ENCODE measurements around the gene RPS14.

The RPS14 gene

DNA sequence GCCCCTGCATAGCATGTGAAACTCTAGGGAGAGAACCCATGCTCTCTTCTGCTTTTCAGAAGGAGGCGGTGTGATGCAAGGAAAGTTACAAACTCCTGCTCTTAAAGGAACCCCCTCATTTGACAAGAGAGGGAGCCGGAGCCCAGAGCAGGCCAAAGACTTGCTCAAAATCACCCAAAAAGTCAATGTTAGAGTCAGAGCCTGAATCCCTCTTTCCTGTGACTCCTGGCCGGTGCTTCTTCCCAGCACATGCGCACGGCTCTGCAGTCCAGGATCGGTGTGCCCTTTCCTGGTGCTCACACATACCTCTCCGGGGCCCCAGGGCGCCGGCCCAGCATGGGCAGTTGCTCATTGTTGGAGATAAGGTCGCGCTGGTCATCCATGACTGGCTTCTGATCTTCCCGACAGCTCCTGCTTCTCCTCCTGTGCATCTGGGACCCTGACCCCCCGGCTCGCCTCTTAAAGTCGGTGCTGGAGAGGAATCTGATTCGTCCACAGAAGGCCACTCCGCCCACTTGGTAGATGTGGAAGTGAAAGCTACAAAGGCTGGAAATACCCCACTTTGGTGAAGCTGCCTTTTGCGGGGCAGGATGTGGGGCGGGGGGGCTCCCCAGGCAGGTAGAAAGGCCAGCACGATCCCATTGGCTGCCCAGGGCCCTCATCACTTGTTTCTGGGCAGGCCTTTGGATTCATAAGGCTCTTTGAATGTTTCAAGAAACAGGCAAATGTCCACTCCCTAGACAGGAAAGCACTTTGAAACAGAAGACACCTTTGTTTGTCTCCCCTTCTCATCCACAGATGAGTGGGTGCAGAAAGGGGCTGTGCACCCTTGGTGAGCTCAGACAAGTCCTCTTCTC is 37.0 kb downstream of the RPS14 start, which contains the start of gene CD74:
Gene CD74 (minus strand): TSS at position 592 of the 857 bp plus-strand sequence. CDS start 161 bp downstream, at position 431.
- DNase-seq: peak; percentile 83 to 95 (median 91)

DNA sequence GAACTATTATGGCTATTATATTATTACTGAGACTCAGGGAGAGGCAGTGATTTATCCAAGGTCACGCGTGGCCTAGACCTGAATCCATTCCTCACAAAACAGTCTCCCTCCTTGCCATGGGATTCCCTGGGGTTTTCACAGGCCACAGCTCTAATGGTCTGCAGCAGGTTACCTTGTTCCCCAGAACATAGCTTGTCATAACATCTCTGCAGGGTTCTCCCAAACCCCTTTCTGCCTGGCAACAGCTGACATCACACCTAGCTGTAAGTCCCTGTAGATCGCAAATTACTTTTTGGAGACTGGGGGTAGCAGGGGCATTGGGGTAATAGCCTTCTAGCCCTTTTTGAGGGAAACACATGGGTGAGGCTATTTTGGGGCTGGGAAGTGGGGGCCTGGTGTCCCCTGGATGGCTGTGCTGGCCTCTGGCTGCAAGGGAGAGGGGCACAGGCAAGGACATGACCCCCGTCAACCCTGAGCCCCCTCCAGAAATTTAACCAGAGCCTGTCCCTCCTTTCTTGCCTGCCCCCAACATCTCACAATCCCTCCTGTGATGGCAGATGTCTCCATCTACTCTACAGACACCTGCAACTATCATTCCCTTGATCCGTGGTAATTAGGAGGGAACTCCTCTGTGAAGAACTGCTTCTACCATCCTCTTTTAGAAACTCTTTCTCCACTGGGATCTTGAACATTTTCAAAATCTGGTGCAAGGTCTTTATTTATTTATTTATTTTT is 38.1 kb downstream of the RPS14 start:
- peak; percentile 68 to 84 (median 78) for DNase-seq

- peak; percentile 89 to 97 (median 92) for DNase-seq
Observed at GRCh38 chr5:150410524-150411244, 38.9 kb downstream of the RPS14 start.

GRCh38 chr5:150409638-150410523 is 39.7 kb downstream of the RPS14 start:
- DNase-seq: peak; percentile 80 to 91 (median 86)

DNA sequence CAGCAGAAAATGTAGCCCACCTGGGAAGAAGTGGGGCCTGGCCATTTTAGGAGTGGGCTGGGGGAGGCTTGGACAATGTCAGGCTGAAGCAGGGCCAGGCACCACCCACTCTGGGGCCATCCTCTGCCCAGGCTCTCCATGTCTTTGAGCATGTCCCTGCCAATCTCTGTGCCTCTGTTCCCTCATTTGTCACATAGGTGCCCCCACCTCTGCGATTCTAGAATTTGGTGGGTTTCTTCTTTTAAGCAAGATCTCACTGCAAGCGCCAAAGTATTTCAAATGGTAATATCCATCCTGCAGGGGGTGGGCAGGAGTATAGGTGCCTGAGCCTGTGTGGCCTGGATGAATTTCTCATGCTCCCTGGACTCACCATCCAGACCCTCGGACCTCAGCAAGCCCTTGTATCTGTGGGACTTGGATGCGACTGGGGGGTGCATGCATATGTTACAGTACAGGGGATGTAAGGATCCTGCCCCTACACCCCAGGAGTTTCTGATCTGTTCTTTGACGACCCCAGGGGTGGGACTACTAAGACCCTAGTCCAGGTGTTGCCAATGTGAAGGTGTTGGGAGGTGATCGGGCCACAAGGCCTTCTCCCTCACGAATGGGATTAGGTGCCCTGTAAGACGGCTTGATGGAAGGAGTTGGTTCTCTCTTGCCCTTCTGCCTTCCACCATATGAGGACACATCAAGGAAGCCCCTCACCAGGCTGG is 41.2 kb downstream of the RPS14 start:
- no peak for DNase-seq

- DNase-seq: no peak
Observed at GRCh38 chr5:150407096-150407720, 42.3 kb downstream of the RPS14 start.

DNA sequence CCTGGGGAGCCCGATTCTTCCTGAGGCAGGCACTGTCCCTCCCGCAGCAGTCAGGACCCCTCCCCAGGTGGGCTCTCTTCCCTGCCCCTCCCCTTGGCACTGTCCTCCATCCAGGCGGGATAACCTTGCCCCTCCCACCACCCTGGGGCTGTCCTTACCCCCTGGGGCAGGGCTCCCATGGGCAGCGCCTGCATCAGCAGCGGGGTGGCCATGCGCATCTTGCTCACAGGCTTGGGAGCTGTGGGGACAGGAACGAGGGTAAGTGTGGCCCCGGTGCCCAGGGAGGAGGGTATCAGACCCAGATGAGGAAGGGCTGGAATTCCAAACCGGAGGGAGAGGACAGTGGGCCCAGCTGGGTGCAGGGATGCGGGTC is 42.8 kb downstream of the RPS14 start:
- no peak for DNase-seq

DNA sequence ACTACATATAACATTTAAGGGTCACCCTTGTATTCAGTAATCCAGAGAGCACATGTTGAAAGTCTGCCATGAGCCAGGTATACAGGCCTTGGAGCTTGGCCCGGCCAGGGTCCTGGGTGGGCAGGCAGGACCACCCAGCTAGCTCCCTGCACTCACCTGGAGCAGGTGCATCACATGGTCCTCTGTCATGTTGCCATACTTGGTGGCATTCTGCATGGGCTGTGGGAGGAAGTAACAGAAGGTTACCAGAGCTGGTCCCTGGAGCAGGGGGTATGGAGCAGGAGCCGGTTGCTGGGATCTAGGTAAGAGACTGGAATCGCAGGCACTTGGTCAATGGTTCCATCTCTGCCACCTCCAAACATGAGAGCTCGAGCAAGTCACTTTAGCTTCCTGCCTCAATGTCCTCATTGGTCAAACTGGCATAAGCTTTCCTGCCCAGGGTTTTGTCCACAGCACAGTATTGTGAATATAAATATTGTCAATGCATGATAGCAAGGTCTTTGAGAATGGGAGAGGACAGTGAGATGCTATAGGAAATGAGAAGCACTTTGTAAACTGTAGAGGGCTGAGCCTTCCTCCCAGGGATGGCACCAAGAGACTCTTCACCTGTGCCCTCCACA is 43.3 kb downstream of the RPS14 start:
- DNase-seq: no peak

DNA sequence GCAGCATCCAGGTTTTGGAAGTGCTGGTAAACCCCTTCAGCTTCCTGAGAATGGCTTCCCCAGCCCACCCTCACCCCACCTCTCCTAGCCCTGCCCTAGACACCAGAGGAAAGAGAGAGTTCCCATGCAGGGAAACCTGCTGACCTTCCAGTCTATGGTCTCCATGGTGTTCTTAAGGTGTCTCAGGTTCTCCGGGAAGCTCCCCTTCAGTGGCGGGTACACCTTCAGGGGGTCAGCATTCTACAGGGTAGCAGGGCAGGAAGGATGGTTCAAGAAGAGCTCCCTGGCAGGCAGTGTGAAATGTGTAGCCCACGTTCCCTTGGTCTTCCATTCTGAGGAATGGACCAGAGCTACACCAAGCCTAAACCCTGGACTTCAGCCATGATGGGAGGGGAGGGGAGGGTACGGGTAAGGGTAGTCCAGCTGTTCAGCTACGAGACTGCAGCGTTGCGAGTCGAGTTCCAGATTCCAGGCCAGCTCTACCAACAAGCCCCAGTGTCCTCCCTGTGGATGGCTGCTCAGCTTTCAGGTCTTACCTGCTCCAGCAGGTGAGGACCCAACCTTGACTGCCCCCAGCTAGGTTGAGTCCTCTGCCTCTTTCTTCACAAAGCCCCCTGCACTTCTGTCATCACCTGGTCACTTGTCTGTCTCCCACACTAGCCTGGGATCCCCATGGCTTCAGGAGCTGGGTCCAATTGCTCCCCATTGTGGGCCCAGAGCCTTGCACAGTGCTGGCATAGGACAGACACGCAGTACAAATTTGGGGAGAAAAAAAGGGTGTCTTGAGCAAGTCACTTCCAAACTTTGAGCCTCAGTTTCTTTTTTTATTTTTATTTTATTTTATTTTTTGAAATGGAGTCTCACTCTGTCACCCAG is 44.4 kb downstream of the RPS14 start:
- no peak for DNase-seq

DNA sequence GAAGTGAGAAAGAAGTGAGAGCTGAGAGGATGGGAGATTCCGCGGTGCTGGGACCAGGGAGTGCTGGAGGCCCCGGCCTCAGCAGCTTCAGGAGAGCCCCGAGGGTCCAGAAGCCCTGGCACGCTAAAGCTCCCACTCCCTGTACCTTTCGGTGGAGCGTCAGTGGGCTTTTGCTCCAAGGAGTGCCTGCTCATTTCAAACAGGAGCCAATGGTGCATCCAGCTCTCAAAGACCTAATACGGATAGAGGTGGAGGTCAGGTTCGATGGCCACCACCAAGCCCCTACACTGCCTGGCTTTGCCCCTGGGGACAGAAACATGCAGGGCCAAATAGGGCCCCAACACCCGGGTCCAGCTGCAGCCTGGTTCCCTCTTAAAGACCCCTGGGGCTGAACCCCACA is 45.0 kb downstream of the RPS14 start:
- no peak for DNase-seq

- no peak for DNase-seq
Observed at GRCh38 chr5:150404121-150404520, 45.4 kb downstream of the RPS14 start.

DNA sequence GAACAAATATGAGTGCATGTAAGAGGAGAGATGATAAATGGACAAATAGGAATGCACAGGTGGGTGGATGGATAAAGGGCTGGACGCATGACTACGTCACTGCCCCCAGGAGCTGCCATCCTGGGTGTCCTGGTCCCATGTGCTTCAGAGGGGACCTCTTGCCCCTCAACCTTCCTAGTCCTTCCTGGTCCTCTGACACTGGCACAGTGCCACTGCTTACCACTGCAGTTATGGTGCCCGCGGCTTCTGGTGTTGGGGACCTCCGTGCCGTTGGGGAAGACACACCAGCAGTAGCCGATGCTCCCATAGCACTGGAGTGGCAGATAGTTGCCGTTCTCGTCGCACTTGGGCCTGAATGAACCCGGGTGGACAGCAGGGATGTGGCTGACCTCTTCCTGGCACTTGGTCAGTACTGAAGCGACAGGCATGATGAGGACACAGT is 46.6 kb downstream of the RPS14 start:
- no peak for DNase-seq

DNA sequence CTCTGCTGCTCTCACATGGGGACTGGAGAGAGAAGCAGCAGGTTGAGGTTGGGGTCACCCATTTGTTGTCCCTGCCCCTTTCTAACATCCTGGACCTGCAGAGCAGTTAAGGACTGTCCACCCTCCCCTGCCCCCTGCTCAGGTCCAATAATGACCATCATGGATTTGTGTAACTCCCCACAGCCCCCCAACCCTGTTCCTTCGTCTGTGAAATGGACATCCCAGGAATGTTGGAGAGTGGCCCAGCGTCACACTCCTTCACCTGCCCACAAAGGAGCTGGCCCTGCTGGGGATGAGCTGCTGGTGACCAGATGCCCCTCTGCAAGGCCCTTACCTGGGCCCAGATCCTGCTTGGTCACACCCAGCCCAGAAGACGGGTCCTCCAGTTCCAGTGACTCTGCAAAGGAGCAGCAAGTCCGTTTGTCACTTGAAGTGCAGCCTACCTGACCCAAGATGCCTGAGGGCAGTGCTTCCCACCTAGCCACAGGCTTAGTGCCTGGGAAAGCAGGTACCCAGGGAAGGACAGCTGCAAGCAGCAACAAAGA is 47.2 kb downstream of the RPS14 start:
- DNase-seq: no peak

DNA sequence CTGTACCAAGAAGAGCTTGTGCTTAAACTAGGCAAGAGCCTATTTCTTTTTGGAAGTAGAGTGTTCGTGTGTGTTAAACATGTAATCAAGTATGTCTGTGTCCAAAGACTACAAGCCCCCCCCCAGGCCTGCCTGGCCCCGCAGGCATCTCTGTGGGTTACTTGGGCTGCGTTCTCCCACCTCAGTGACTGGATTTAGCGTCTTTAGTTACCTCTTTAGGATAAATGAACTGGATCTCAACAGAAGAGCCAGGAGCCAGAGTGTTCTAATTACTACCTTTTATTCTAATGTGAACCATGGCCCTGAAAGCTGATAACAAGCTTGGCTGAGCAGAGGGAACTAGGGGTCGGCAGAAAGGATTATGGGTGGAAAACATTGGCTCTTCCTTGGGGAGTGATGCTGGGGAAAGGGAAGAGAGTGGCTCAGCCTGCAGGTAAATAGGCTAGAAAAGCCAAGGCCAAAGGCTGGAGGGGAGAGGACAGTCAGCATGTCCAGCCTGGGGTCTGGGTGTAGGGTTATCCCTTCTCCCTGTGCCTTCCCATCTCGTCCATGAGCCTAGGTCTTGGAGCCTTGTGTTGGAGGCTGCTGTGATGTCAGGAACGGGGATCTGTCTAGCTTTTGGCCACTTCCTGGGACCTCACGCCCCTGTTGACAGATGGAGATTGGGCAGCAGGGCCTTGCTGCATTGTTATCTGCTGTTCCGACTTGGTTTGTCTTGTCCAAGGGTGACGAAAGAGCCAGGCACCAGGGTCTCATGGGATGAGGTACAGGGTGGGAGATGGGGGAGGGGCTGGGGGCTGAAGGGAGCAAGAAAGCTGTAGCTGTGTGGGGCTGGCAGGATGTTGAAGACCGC is 47.9 kb downstream of the RPS14 start:
- no peak for DNase-seq

DNA sequence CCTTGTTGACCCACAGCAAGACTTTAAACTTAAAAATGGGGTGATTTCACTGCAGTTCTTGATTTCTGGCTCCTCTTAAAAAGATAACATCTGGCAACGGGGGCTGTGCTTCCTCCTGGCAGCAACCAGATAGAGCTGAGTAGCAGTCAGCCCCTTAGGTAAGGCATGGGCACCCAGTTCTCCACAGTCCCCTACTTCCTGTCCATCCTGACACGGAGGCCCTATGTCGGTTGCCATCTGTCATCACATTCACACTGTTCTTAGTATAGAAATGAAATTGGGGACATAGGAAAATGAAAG is 48.5 kb downstream of the RPS14 start:
- DNase-seq: no peak

DNA sequence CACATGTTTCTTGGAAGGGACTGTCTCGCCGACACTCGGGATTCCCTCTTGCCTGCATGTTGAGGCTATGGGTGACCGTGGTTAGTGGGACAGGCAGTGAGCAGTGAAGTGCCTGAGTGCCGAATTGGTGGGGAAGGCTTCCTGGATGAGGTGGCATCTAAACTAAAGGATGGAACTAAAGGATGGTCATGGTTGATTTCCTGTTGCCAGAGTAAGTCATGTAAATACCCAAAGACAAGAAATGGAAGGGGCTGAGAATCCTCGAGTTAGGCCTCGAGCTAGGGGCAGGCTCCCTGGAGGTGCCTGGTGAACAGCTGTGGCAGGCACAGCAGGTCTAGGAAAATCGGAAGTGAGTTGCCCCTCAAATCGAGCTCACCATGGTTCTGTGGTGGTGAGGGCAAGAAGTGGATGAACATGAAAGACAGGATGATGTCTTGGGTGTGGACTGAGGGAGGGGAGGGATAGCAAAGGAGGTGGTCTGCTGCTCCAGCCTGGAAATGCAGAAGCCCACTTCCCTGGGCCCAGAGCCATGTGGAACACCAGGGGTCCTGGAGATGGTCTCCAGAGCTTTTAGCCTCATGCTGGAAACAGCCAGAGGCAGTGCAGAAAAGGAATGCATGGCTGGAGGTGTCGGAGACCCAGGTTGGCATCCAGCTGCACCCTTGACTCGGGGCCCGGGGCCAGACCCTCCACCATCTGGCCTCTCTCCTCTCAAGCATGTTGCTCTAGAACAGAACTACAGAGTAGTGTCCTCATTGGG is 49.0 kb downstream of the RPS14 start:
- no peak for DNase-seq

- DNase-seq: no peak
Observed at GRCh38 chr5:150399524-150400211, 49.9 kb downstream of the RPS14 start.
